Measurements from ENCODE around the gene TOMM7. TPM values are rescaled to one million over a fixed set of nuclear protein-coding genes. Genes with fewer than 3 reads are reported as not detected.

Gene TOMM7
- total RNA-seq, 2 donors from 2014 or later: 335 to 356 TPM

DNA sequence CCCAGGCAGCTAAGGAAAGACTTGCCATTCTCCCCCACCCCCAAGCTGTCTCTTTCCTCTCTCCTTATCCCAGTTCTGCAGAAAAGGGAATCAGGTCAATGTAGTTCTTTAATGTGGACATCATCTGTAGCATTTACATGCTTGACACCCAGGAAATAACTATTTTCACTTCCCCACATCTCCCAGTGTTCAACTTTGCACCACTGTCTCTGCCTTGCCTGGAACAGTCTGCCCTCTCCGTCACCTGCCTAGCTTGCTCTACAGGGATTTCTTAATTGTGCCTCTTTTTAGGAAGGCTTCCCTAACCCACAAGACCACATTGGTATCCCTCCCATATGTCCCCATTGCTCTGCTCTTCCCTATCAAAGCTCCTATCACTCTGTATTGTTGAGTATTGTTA lies 45.9 kb upstream of the TOMM7 start:
- Mint-ChIP-seq H3K27ac (no peak overlapping the region), H3K4me3 (no peak overlapping the region), H3K4me1 (peaks cover 17% of the 10 kb centered on the region), H3K27me3 (ENCODE audit: insufficient read depth) (no peaks in the 10 kb centered on the region), H3K9me3 (peaks cover 3% of the 10 kb centered on the region), H3K36me3 (ENCODE audit: low read depth) (peaks cover 37% of the 10 kb centered on the region)
- Histone ChIP-seq H3K9ac (ENCODE audit: extremely low read depth, low read length, poor library complexity, severe bottlenecking) (no peak overlapping the region), H3K27me3 (ENCODE audit: control insufficient read depth, insufficient read depth, low read length, poor library complexity, severe bottlenecking) (no peaks in the 10 kb centered on the region), H3K36me3 (ENCODE audit: control insufficient read depth, insufficient read depth, low read length) (no peaks in the 10 kb centered on the region), H3K4me3 (ENCODE audit: low read length) (no peak overlapping the region), H3K27ac (ENCODE audit: low read depth, low read length) (no peak overlapping the region), H3K9me3 (ENCODE audit: control insufficient read depth, low read length) (no peaks in the 10 kb centered on the region), H3K4me1 (ENCODE audit: control insufficient read depth, insufficient read depth, low read length) (peaks cover 4% of the 10 kb centered on the region)
- WGBS, 2 experiments (ENCODE audit: insufficient coverage in 1 of 2, insufficient read length in 1 of 2): 88 to 97% methylated on average over 1 of the region's 1 CpG
- DNase-seq: no peak
- TF ChIP-seq, protein P1, sequence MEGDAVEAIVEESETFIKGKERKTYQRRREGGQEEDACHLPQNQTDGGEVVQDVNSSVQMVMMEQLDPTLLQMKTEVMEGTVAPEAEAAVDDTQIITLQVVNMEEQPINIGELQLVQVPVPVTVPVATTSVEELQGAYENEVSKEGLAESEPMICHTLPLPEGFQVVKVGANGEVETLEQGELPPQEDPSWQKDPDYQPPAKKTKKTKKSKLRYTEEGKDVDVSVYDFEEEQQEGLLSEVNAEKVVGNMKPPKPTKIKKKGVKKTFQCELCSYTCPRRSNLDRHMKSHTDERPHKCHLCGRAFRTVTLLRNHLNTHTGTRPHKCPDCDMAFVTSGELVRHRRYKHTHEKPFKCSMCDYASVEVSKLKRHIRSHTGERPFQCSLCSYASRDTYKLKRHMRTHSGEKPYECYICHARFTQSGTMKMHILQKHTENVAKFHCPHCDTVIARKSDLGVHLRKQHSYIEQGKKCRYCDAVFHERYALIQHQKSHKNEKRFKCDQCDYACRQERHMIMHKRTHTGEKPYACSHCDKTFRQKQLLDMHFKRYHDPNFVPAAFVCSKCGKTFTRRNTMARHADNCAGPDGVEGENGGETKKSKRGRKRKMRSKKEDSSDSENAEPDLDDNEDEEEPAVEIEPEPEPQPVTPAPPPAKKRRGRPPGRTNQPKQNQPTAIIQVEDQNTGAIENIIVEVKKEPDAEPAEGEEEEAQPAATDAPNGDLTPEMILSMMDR (conservative IDR thresholded peaks at IDR 0.05): no peak

DNA sequence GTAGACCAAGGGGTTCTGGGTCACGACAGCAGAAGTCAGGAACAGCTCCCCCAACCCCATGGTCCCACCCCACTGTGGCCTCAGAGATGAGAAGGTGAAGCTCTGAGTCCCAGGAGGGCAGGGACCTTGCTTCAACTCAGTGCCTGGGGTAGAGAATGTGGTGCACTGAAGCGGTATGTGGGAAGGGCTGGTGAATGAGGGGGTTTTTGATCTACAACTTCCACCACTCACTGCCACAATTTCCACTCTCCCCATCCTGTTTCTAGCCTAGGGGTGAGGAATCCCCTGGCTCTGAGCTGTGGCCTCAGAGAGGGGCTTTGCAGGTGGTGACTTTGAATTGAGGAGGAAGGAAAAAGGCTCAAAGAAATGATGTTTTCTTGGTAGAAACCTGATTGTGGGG lies 44.9 kb upstream of the TOMM7 start:
- Histone ChIP-seq H3K9ac (ENCODE audit: extremely low read depth, low read length, poor library complexity, severe bottlenecking) (no peak overlapping the region), H3K36me3 (ENCODE audit: control insufficient read depth, insufficient read depth, low read length) (peaks cover 3% of the 10 kb centered on the region), H3K4me3 (ENCODE audit: low read length) (no peak overlapping the region), H3K9me3 (ENCODE audit: control insufficient read depth, low read length) (no peaks in the 10 kb centered on the region), H3K27ac (ENCODE audit: low read depth, low read length) (no peak overlapping the region), H3K4me1 (ENCODE audit: control insufficient read depth, insufficient read depth, low read length) (peaks cover 4% of the 10 kb centered on the region), H3K27me3 (ENCODE audit: control insufficient read depth, insufficient read depth, low read length, poor library complexity, severe bottlenecking) (no peaks in the 10 kb centered on the region)
- no peak overlapping the region for H3K4me3 Mint-ChIP-seq
- DNase-seq: no peak
- peaks cover 3% of the 10 kb centered on the region for H3K9me3 Mint-ChIP-seq
- peaks cover 17% of the 10 kb centered on the region for H3K4me1 Mint-ChIP-seq
- peaks cover 42% of the 10 kb centered on the region for H3K36me3 Mint-ChIP-seq (ENCODE audit: low read depth)
- WGBS, 2 experiments (ENCODE audit: insufficient coverage in 1 of 2, insufficient read length in 1 of 2): 25 to 47% methylated on average over 1 of the region's 2 CpGs
- no peak overlapping the region for H3K27ac Mint-ChIP-seq
- TF ChIP-seq, protein P1 (conservative IDR thresholded peaks at IDR 0.05): no peak
- no peaks in the 10 kb centered on the region for H3K27me3 Mint-ChIP-seq (ENCODE audit: insufficient read depth)

DNA sequence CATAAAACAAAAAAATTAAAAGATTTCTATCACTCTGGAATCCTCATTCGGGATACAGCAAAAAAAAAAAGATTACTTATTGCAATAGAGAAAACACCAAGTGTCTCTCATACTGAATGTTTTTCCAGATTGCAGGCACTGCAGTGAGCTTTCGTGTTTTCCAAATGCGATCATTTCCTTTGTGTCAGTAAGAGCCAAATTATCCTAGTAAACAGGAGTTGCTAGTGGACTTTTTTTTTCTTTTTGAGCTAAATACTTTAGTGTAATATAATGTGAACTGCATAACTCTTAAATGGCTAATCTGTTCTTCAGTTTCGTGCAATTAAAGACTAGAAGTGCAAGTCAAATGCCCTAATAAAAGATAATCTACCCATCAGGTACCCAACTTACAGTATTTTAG lies 44.4 kb upstream of the TOMM7 start:
- peaks cover 3% of the 10 kb centered on the region for H3K9me3 Mint-ChIP-seq
- peaks cover 4% of the 10 kb centered on the region for H3K4me1 ChIP-seq (ENCODE audit: control insufficient read depth, insufficient read depth, low read length)
- H3K9me3 ChIP-seq (ENCODE audit: control insufficient read depth, low read length): no peaks in the 10 kb centered on the region
- H3K4me1 Mint-ChIP-seq: peaks cover 17% of the 10 kb centered on the region
- no peak for DNase-seq
- H3K27me3 Mint-ChIP-seq (ENCODE audit: insufficient read depth): no peaks in the 10 kb centered on the region
- H3K27me3 ChIP-seq (ENCODE audit: control insufficient read depth, insufficient read depth, low read length, poor library complexity, severe bottlenecking): no peaks in the 10 kb centered on the region
- peaks cover 3% of the 10 kb centered on the region for H3K36me3 ChIP-seq (ENCODE audit: control insufficient read depth, insufficient read depth, low read length)
- TF ChIP-seq, protein P1 (conservative IDR thresholded peaks at IDR 0.05): no peak
- 92 to 93% methylated on average over 3 to 4 of the region's 4 CpGs for WGBS, 2 experiments (ENCODE audit: insufficient coverage in 1 of 2, insufficient read length in 1 of 2)
- H3K27ac ChIP-seq (ENCODE audit: low read depth, low read length): no peak overlapping the region
- peaks cover 46% of the 10 kb centered on the region for H3K36me3 Mint-ChIP-seq (ENCODE audit: low read depth)
- H3K4me3 Mint-ChIP-seq: no peak overlapping the region
- no peak overlapping the region for H3K4me3 ChIP-seq (ENCODE audit: low read length)
- H3K9ac ChIP-seq (ENCODE audit: extremely low read depth, low read length, poor library complexity, severe bottlenecking): no peak overlapping the region
- no peak overlapping the region for H3K27ac Mint-ChIP-seq
